Measurements from ENCODE around the gene EHD4.

GRCh38 chr15:41881550-41881919 lies 90.8 kb downstream of the EHD4 start:
- TF ChIP-seq CTCF (IDR thresholded peaks at IDR 0.05; ENCODE audit: poor library complexity) (no peak), EZH2 (IDR thresholded peaks at IDR 0.05; ENCODE audit: borderline replicate concordance) (no peak)

All from hepatocyte (in vitro differentiated cells).